RWPE1 (cell line): ENCODE data around the gene CLDN6.
"Not testable (repeated sequence)": the region's sequence is repeated elsewhere in the genome, so short reads cannot be mapped to it uniquely, and the experiment has no call there.

Experiments used
- CTCF ChIA-PET: fragments of 350-600 bp; sonication (Branson Sonifier 250); formaldehyde crosslinking; extraction: SDS; loops from one replicate; lab custom pipeline; 2021; lab: Yijun Ruan, JAX
- POLR2A ChIA-PET: fragments of 400-600 bp; formaldehyde crosslinking; extraction: SDS; loops from one replicate; lab custom pipeline; 2020; ENCODE audit warnings: antibody characterized with exemption; ENCODE audit not compliant: low non-redundant PET; lab: Yijun Ruan, JAX
- DNase-seq: peaks from one replicate; pipeline ENCODE4 v3.0.0; 2012; ENCODE audit warnings: low spot score
- H3K27ac ChIP-seq: fragments of 450-650 bp; 2 replicates; pipeline ENCODE4 v1.5.1; 2017
- CTCF ChIP-seq: fragments of 450-650 bp; conservative IDR thresholded peaks from 2 replicates; pipeline ENCODE4 v1.5.1; 2017; ENCODE audit warnings: low read depth, mild to moderate bottlenecking

CLDN6 gene

GRCh38 chr16:3057181-3058138 is 39.5 kb upstream of the CLDN6 start:
- DNase-seq, result no peak
- H3K27ac ChIP-seq, result no peak overlapping the region
- ChIA-PET CTCF (interaction anchor here (0.7 to 2.8 kb wide), 7 partner anchors 9 to 71 kb away, joined by 4 to 48 read pairs (median 5); no protein-coding TSS in a partner anchor), POLR2A (interaction anchor here (0.9 kb wide), 1 partner anchor 10 kb away, joined by 3 read pairs; no protein-coding TSS in a partner anchor)
- TF ChIP-seq CTCF, result no peak

GRCh38 chr16:3056336-3057180 is 38.6 kb upstream of the CLDN6 start:
- POLR2A ChIA-PET, result interaction anchor here (0.9 kb wide), 1 partner anchor 9 kb away, joined by 3 read pairs; no protein-coding TSS in a partner anchor
- no peak overlapping the region for H3K27ac ChIP-seq
- DNase-seq, result no peak
- CTCF ChIA-PET, result interaction anchor here (0.7 kb wide), 1 partner anchor 25 kb away, joined by 4 read pairs; no protein-coding TSS in a partner anchor
- no peak for TF ChIP-seq CTCF

GRCh38 chr16:3055734-3056115 is 37.7 kb upstream of the CLDN6 start:
- DNase-seq, CTCF ChIA-PET, POLR2A ChIA-PET, H3K27ac ChIP-seq: not testable (repeated sequence)

- DNase-seq, result no peak
- POLR2A ChIA-PET, result no interaction called here
- TF ChIP-seq CTCF, result no peak
These were observed 37.2 kb upstream of the CLDN6 start for GRCh38 chr16:3054965-3055733.

GRCh38 chr16:3053330-3053710 is 35.3 kb upstream of the CLDN6 start:
- POLR2A ChIA-PET, H3K27ac ChIP-seq, CTCF ChIA-PET, DNase-seq: not testable (repeated sequence)

More at GRCh38 chr16:3054965-3055733, 37.2 kb upstream of the CLDN6 start:
- CTCF ChIA-PET, result no interaction called here
- no peak overlapping the region for H3K27ac ChIP-seq

- DNase-seq, POLR2A ChIA-PET, H3K27ac ChIP-seq, CTCF ChIA-PET: not testable (repeated sequence)
These were observed 34.8 kb upstream of the CLDN6 start for GRCh38 chr16:3052571-3053329.

- POLR2A ChIA-PET, result no interaction called here
- no peak for TF ChIP-seq CTCF
These were observed 33.5 kb upstream of the CLDN6 start for GRCh38 chr16:3051494-3051893.

More at GRCh38 chr16:3051494-3051893, 33.5 kb upstream of the CLDN6 start:
- CTCF ChIA-PET, result interaction anchor here (0.7 to 1.2 kb wide), 3 partner anchors 8 to 69 kb away, joined by 3 to 5 read pairs (median 3); no protein-coding TSS in a partner anchor
- no peak overlapping the region for H3K27ac ChIP-seq
- no peak for DNase-seq
